Neural progenitor cell (in vitro differentiated cells): Measurements from ENCODE around the gene BCAS3.

ENCODE experiments used
- CTCF ChIP-seq: fragments of 200-600 bp; sonication (generic); IDR thresholded peaks from 2 replicates; pipeline ENCODE4 v1.5.1; 2017; ENCODE audit warnings: antibody characterized with exemption, mild to moderate bottlenecking
- EZH2 ChIP-seq: fragments of 200-600 bp; sonication (generic); IDR thresholded peaks from 2 replicates; pipeline ENCODE4 v1.6.1; 2017; ENCODE audit warnings: antibody characterized with exemption, mild to moderate bottlenecking, moderate library complexity

- TF ChIP-seq CTCF (no peak), EZH2 (no peak)
Observed at GRCh38 chr17:61249649-61250299, 572.1 kb downstream of the BCAS3 start.
